ENCODE results near the gene UXS1. TPM values are rescaled to one million over a fixed set of nuclear protein-coding genes. Genes with fewer than 3 reads are reported as not detected.

UXS1 gene
- total RNA-seq, 1 experiment from 2014 or later, result 46.3 TPM

DNA sequence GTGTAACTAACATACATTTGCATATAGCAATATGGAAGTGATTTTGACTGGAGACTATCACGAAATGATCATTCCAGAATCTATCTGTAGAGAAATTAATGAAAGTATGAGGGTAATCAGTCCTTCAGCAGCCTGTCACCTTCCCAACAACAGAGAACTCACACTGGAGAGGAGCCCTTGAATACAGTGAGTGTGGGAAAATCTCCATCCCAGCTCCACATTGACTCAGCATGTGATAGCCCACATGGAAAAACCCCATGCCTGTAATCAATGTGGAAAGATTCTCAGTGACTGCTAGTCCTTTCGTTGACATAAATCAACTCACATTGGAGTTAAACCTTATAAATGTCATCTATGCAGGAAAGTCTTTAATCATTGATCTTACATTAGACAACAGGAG lies 13.1 kb upstream of the UXS1 start:
- no peak for DNase-seq
- Histone ChIP-seq H2BK120ac (ENCODE audit: low read depth, low read length, poor library complexity, severe bottlenecking) (no peak overlapping the region), H4K91ac (ENCODE audit: insufficient read length, low read depth, low read length) (no peak overlapping the region), H3K56ac (ENCODE audit: insufficient read length, low read depth, low read length) (no peak overlapping the region), H4K8ac (replicated peaks; ENCODE audit: insufficient read length, low read depth, low read length) (no peak overlapping the region), H3K9ac (ENCODE audit: extremely low read depth, insufficient read length, low read length) (no peak overlapping the region), H3K4me1 (ENCODE audit: insufficient read depth, low read length) (no peaks in the 10 kb centered on the region; the same call in 1 of the 2 replicates), H2AFZ (ENCODE audit: low read length) (no peak overlapping the region), H2BK5ac (ENCODE audit: insufficient read length, low read length) (no peak overlapping the region), H3K23ac (ENCODE audit: insufficient read length, low read depth, low read length) (no peak overlapping the region), H3K18ac (ENCODE audit: insufficient read length, low read depth, low read length) (no peak overlapping the region), H4K5ac (ENCODE audit: insufficient read length, low read depth, low read length) (no peak overlapping the region), H3K23me2 (ENCODE audit: insufficient read length, low read depth, low read length, poor library complexity, severe bottlenecking) (no peaks in the 10 kb centered on the region), H4K20me1 (ENCODE audit: control insufficient read depth, insufficient read depth, insufficient read length) (no peaks in the 10 kb centered on the region), H3K4ac (ENCODE audit: low read depth, low read length) (no peak overlapping the region), H3K79me2 (ENCODE audit: insufficient read depth, low read length) (no peaks in the 10 kb centered on the region), H3K79me1 (ENCODE audit: insufficient read depth, low read depth, low read length, poor library complexity, severe bottlenecking) (no peaks in the 10 kb centered on the region), H3K27me3 (ENCODE audit: insufficient read depth, low read length) (no peaks in the 10 kb centered on the region), H2BK15ac (ENCODE audit: low read depth, low read length) (no peak overlapping the region), H3K9me3 (ENCODE audit: control insufficient read depth, low read depth, low read length) (no peaks in the 10 kb centered on the region), H3K27ac (ENCODE audit: insufficient read length, low read depth, low read length) (no peak overlapping the region), H3K4me2 (ENCODE audit: insufficient read depth, insufficient read length, low read length) (no peak overlapping the region), H3K14ac (ENCODE audit: insufficient read depth, low read length) (no peak overlapping the region), H2AK5ac (ENCODE audit: insufficient read length, low read length) (no peak overlapping the region), H3T11ph (ENCODE audit: low read length) (no peak overlapping the region), H2BK20ac (ENCODE audit: low read depth, low read length, poor library complexity, severe bottlenecking) (no peak overlapping the region), H2BK12ac (ENCODE audit: insufficient read length, low read depth, low read length) (no peak overlapping the region)
- no CpG with 5 or more reads among the region's 2 CpGs for WGBS (ENCODE audit: extremely low coverage, insufficient read length, low lambda C conversion rate)
- Mint-ChIP-seq H3K27ac (no peak overlapping the region), H3K36me3 (ENCODE audit: insufficient read depth in 1 of 3, low read depth in 3 of 3) (no peaks in the 10 kb centered on the region), H3K27me3 (ENCODE audit: low read depth) (no peaks in the 10 kb centered on the region; the same call in 1 of the 2 replicates), H3K4me3 (no peak overlapping the region), H3K9me3 (peaks cover 0 to 3% of the 10 kb centered on the region in 2 experiments; a peak in 2 of 5 replicates), H3K4me1 (peaks cover 10 to 17% of the 10 kb centered on the region in 2 experiments)
- TF ChIP-seq, protein P1, sequence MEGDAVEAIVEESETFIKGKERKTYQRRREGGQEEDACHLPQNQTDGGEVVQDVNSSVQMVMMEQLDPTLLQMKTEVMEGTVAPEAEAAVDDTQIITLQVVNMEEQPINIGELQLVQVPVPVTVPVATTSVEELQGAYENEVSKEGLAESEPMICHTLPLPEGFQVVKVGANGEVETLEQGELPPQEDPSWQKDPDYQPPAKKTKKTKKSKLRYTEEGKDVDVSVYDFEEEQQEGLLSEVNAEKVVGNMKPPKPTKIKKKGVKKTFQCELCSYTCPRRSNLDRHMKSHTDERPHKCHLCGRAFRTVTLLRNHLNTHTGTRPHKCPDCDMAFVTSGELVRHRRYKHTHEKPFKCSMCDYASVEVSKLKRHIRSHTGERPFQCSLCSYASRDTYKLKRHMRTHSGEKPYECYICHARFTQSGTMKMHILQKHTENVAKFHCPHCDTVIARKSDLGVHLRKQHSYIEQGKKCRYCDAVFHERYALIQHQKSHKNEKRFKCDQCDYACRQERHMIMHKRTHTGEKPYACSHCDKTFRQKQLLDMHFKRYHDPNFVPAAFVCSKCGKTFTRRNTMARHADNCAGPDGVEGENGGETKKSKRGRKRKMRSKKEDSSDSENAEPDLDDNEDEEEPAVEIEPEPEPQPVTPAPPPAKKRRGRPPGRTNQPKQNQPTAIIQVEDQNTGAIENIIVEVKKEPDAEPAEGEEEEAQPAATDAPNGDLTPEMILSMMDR (conservative IDR thresholded peaks at IDR 0.05), result no peak
